Mesodermal cell (in vitro differentiated cells): ENCODE results near the gene CUEDC1.

Experiments
- H3K27ac ChIP-seq: 2 replicates; pipeline ENCODE4 v1.7.0; 2013; ENCODE audit warnings: mild to moderate bottlenecking, low read depth, low read length, moderate library complexity; ENCODE audit not compliant: severe bottlenecking
- H3K36me3 ChIP-seq: 2 replicates; pipeline ENCODE4 v1.7.1; 2013; ENCODE audit warnings: mild to moderate bottlenecking, low read length, moderate library complexity; ENCODE audit not compliant: control insufficient read depth, insufficient read depth
- H3K4me1 ChIP-seq: one replicate; pipeline ENCODE4 v1.7.1; 2013; ENCODE audit warnings: mild to moderate bottlenecking, low read length; ENCODE audit not compliant: insufficient read depth, control insufficient read depth, poor library complexity, severe bottlenecking
- H3K4me3 ChIP-seq: 2 replicates; pipeline ENCODE4 v1.7.0; 2013; ENCODE audit warnings: low read length, control low read depth, mild to moderate bottlenecking; ENCODE audit not compliant: insufficient read depth, poor library complexity, severe bottlenecking; ENCODE audit errors: extremely low read depth
- H3K9me3 ChIP-seq: 2 replicates; pipeline ENCODE4 v1.7.1; 2013; ENCODE audit warnings: mild to moderate bottlenecking, low read length, moderate library complexity; ENCODE audit not compliant: control insufficient read depth
- WGBS, 2 experiments: methylation state at CpG; one replicate each; pipeline ENCODE4 v1.1.5; 2013; ENCODE audit warnings: missing lambda C conversion rate in 2 of 2; ENCODE audit not compliant: insufficient coverage in 2 of 2; 5-methylcytosine and 5-hydroxymethylcytosine counted together

Gene CUEDC1

GRCh38 chr17:57890857-57891232, 64.4 kb downstream of the CUEDC1 start:
- H3K36me3 ChIP-seq = no peaks in the 10 kb centered on the region
- no peaks in the 10 kb centered on the region for H3K9me3 ChIP-seq
- no peak overlapping the region for H3K4me3 ChIP-seq
- H3K4me1 ChIP-seq = peaks cover 29% of the 10 kb centered on the region
- no peak overlapping the region for H3K27ac ChIP-seq
- WGBS, 2 experiments = 87% methylated on average over 3 to 4 of the region's 4 CpGs

- H3K4me1 ChIP-seq = peaks cover 29% of the 10 kb centered on the region
- WGBS, 2 experiments = 86 to 98% methylated on average over 9 to 11 of the region's 11 CpGs
Measured at GRCh38 chr17:57889892-57890856, 65.0 kb downstream of the CUEDC1 start.

GRCh38 chr17:57889252-57889651, 66.0 kb downstream of the CUEDC1 start:
- peaks cover 25% of the 10 kb centered on the region for H3K4me1 ChIP-seq
- H3K4me3 ChIP-seq = no peak overlapping the region
- WGBS, 2 experiments = 90 to 100% methylated on average over 2 of the region's 2 CpGs
- H3K9me3 ChIP-seq = no peaks in the 10 kb centered on the region
- peaks cover 13% of the 10 kb centered on the region for H3K36me3 ChIP-seq
- no peak overlapping the region for H3K27ac ChIP-seq

More at GRCh38 chr17:57889892-57890856, 65.0 kb downstream of the CUEDC1 start:
- no peaks in the 10 kb centered on the region for H3K9me3 ChIP-seq
- no peak overlapping the region for H3K4me3 ChIP-seq
- H3K36me3 ChIP-seq = peaks cover 4% of the 10 kb centered on the region
- H3K27ac ChIP-seq = no peak overlapping the region

- Histone ChIP-seq H3K27ac (no peak overlapping the region), H3K36me3 (peaks cover 18% of the 10 kb centered on the region), H3K4me1 (peaks cover 18% of the 10 kb centered on the region), H3K4me3 (no peak overlapping the region), H3K9me3 (no peaks in the 10 kb centered on the region)
- 91 to 95% methylated on average over 6 to 8 of the region's 12 CpGs for WGBS, 2 experiments
Measured at GRCh38 chr17:57888311-57889216, 66.6 kb downstream of the CUEDC1 start.

- 83 to 100% methylated on average over 3 to 4 of the region's 4 CpGs for WGBS, 2 experiments
- H3K4me3 ChIP-seq = no peak overlapping the region
Measured at GRCh38 chr17:57887161-57887560, 68.1 kb downstream of the CUEDC1 start.

GRCh38 chr17:57886020-57886419, 69.2 kb downstream of the CUEDC1 start:
- Histone ChIP-seq H3K9me3 (peaks cover 9% of the 10 kb centered on the region), H3K4me3 (no peak overlapping the region), H3K4me1 (peaks cover 20% of the 10 kb centered on the region), H3K36me3 (peaks cover 32% of the 10 kb centered on the region), H3K27ac (no peak overlapping the region)
- 93 to 100% methylated on average over 2 of the region's 4 CpGs for WGBS, 2 experiments

More at GRCh38 chr17:57887161-57887560, 68.1 kb downstream of the CUEDC1 start:
- peaks cover 11% of the 10 kb centered on the region for H3K4me1 ChIP-seq
- H3K36me3 ChIP-seq = peaks cover 32% of the 10 kb centered on the region
- no peak overlapping the region for H3K27ac ChIP-seq
- H3K9me3 ChIP-seq = peaks cover 9% of the 10 kb centered on the region

- peaks cover 9% of the 10 kb centered on the region for H3K9me3 ChIP-seq
- no peak overlapping the region for H3K27ac ChIP-seq
- H3K36me3 ChIP-seq = peaks cover 34% of the 10 kb centered on the region
- 97% methylated on average over 66 to 67 of the region's 67 CpGs for WGBS, 2 experiments
- peaks cover 26% of the 10 kb centered on the region for H3K4me1 ChIP-seq
- no peak overlapping the region for H3K4me3 ChIP-seq
Measured at GRCh38 chr17:57885148-57885915, 69.9 kb downstream of the CUEDC1 start.

GRCh38 chr17:57881783-57882351, 73.3 kb downstream of the CUEDC1 start:
- WGBS, 2 experiments = 77 to 85% methylated on average over 5 to 7 of the region's 9 CpGs

GRCh38 chr17:57881143-57881542, 74.1 kb downstream of the CUEDC1 start:
- H3K4me1 ChIP-seq = peaks cover 60% of the 10 kb centered on the region
- peaks cover 41% of the 10 kb centered on the region for H3K36me3 ChIP-seq
- H3K27ac ChIP-seq = peak overlapping the region; percentile 94
- WGBS, 2 experiments = 76 to 100% methylated on average over 5 to 6 of the region's 8 CpGs
- H3K9me3 ChIP-seq = peaks cover 9% of the 10 kb centered on the region
- H3K4me3 ChIP-seq = no peak overlapping the region

More at GRCh38 chr17:57881783-57882351, 73.3 kb downstream of the CUEDC1 start:
- H3K9me3 ChIP-seq = peaks cover 9% of the 10 kb centered on the region
- no peak overlapping the region for H3K4me3 ChIP-seq
- H3K27ac ChIP-seq = peak overlapping the region; percentile 94
- H3K4me1 ChIP-seq = peaks cover 53% of the 10 kb centered on the region
- peaks cover 41% of the 10 kb centered on the region for H3K36me3 ChIP-seq

- peak overlapping the region; percentile 94 for H3K27ac ChIP-seq
Measured at GRCh38 chr17:57880086-57880456, 75.1 kb downstream of the CUEDC1 start.

More at GRCh38 chr17:57880086-57880456, 75.1 kb downstream of the CUEDC1 start:
- peaks cover 9% of the 10 kb centered on the region for H3K9me3 ChIP-seq
- WGBS, 2 experiments = 88 to 94% methylated on average over 7 to 8 of the region's 8 CpGs
- H3K4me3 ChIP-seq = no peak overlapping the region
- H3K4me1 ChIP-seq = peaks cover 69% of the 10 kb centered on the region
- H3K36me3 ChIP-seq = peaks cover 39% of the 10 kb centered on the region
